Activated T-helper 9 cell treated with anti-CD3 and anti-CD28 coated beads, Interleukin-2, amount 50 U/mL, for 16 hours (primary cell): Measurements from ENCODE around the gene ABCB8.
"Not testable (repeated sequence)": the region's sequence is repeated elsewhere in the genome, so short reads cannot be mapped to it uniquely, and the experiment has no call there.

ENCODE experiments used
- DNase-seq: peaks from one replicate; pipeline ENCODE4 v3.0.0-alpha.2; 2020; ENCODE audit warnings: low read depth

The ABCB8 gene

DNA sequence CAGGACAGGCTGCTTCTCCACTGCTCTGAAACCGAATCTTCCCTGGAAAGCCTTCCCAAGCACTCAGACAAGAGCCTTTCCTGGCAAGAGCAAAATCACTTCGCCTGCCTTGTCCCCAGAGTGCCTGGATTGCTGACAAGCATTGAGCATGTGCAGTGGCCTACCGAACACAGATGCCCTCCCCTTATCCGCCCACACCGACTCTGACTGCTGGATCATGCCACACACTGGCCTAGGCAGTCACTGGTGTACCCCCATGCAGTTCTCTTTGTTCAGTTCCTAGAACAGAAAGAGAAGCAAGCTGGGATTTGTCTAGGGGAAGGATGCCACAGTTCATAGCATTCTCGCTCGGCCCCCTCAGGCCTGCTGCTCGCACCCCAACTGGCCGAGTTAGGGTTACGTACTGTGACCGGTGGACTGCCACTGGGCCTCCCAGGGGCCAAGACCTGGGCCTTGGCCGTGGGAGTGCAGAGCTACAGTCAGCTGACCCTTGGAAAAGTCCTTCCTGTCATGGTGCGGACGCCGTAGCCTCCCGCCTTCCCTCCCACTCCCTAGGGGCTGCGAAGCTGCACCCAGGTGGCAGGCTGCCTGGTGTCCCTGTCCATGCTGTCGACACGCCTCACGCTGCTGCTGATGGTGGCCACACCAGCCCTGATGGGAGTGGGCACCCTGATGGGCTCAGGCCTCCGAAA is 6.9 kb downstream of the ABCB8 start:
- DNase-seq: no peak

DNA sequence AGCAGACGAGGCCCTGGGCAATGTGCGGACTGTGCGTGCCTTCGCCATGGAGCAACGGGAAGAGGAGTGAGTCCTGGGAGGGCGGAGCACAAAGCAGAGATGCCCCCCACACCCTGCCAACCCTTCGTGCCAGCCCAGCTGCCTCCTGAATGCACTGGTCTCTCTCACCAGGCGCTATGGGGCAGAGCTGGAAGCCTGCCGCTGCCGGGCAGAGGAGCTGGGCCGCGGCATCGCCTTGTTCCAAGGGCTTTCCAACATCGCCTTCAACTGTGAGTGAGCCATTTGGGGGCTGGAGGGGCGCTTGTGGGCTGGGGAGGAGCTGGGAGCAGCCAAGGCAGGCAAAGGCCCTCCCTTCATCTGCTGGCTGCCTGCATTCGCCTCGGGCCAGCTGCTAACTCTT is 7.7 kb downstream of the ABCB8 start:
- DNase-seq: no peak

DNA sequence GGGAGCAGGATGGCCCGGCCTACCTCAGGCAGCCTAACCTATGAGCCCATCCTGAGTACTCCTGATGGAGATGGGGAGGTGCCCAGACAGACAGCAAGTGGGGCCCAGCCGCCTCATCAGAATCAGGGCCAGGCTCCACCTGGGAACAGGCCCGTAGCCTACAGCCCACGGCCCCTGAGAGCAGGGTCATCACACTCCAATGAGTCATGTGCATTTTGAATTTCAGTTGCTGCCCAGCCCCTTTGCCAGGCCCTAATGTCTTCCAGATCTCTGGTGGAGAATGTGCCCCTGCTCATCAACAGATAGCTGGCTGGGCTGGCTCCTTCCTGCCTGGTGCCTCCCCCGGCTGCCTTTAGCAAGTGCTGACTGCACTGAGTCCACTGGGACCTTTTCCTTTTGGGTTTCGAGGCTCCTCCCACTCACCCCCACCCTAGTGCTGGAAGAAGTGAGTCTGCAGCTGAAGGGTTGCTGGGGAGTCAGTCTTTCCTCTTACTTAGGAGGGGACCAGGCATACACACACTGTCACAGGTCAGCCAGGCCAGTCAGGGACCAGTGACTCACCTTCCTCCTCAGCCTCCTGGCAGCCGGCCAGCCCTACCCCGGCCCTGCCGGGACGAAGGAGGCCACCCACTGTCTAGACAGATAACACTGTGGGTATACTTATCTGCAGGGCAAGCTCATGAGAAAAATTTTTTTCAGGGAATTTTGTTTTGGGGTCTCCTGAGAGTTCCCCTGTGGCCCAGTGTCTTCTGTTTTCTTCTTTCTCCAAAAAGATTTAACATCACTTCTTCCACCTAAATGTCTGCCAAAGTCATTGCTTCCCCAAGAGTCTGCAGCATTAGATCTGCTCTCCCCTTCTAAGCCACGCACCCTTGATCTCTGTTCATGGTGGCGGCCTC is 10.9 kb downstream of the ABCB8 start:
- DNase-seq: peak; percentile 52

DNA sequence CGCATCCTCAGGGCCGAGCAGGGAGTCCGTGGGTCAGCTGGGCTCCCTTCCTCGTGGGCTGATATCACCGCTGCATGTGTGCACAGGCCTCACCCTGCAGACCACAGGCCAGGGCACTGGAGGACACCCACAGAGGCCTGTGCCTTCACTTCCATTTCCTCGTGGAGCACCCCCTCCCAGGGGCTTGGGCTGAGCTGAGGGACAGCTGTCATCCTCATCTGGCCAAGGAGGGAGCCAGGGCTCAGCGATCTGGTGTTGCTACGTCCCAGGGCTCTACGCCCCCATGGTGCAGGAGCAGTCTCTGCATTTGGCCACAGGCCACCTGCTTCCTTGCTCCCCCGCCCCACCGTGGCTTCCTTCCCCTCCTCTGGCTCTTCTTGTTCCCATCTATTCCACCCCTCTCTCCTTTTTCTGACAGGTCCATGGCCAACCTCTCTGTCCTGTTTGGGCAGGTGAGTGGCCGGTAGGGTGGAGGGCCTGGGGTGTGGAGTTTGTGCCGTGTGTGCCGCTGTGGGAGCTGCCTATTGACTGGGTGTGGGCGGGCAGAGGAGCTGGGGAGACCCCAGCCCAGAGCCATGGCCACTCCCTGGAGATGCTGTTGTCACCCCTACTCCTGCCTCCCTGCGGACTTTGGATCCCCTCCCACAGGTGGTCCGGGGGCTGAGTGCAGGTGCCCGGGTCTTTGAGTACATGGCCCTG is 11.7 kb downstream of the ABCB8 start:
- no peak for DNase-seq

DNA sequence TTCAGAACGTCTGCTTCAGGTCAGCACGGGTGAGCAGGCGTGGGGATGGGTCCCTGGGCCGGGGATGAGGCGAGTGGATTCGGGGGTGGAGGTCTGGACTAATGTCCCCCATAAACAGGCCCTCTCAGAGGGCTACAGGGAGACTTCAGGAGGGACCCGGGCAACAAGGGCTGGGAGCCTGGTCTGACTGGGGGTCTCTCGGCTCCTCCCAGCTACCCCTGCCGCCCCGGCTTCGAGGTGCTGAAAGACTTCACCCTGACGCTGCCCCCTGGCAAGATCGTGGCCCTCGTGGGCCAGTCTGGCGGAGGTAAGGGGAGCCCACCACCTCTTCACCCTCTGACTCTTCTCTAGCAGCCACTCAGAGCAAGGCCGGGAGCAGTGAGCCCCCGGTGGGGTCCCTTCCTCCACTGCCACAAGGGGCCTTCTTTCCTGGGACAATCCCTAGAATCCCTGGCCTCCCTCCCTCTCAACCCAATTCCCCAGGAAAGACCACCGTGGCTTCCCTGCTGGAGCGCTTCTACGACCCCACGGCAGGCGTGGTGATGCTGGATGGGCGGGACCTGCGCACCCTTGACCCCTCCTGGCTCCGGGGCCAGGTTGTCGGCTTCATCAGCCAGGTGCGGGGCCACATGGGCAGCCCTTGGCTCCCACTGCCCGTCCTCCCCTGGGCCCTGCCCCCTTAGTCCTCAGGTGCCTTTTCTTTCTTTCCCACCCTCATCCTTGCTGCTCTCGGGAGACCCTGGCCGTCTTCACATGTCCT is 12.5 kb downstream of the ABCB8 start:
- no peak for DNase-seq

DNA sequence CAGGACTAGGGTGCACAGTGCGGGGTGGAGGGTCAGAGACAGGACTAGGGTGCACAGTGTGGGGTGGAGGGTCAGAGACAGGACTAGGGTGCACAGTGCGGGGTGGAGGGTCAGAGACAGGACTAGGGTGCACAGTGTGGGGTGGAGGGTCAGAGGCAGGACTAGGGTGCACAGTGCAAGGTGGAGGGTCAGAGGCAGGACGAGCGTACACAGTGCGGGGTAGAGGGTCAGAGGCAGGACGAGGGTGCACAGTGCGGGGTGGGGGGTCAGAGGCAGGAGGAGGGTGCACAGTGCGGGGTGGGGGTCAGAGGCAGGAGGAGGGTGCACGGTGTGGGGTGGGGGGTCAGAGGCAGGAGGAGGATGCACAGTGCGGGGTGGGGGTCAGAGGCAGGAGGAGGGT is 15.2 kb downstream of the ABCB8 start:
- DNase-seq: not testable (repeated sequence)

DNA sequence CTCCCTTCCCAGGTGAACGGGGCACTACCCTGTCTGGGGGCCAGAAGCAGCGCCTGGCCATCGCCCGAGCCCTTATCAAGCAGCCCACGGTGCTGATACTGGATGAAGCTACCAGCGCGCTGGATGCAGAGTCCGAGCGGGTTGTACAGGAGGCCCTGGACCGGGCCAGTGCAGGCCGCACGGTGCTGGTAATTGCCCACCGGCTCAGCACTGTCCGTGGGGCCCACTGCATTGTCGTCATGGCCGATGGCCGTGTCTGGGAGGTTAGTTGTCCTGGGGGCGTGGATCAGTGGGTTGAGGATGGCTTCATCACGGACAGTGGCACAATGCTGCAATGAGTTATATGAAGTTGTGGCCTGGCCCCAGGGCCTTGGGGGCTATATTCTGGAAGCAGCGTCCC is 15.7 kb downstream of the ABCB8 start:
- no peak for DNase-seq

DNA sequence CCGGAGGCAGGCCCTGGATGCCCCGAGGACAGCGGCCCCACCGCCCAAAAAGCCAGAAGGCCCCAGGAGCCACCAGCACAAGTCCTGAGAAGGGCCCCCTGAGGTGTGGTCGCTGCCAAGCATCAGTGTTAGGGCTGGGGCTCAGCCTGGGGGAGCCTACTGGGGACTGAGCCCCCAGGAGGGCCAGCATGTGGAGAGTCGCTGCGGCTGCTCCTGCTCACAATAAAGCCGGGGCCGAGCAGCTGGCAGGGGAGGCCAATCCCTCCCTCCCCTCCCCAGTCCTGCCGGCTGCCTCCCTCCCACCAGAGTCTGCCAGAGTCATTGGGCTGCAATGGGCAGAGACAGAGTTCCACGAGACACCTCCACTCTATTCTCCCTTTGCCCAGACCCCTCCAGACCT is 17.0 kb downstream of the ABCB8 start:
- no peak for DNase-seq

DNA sequence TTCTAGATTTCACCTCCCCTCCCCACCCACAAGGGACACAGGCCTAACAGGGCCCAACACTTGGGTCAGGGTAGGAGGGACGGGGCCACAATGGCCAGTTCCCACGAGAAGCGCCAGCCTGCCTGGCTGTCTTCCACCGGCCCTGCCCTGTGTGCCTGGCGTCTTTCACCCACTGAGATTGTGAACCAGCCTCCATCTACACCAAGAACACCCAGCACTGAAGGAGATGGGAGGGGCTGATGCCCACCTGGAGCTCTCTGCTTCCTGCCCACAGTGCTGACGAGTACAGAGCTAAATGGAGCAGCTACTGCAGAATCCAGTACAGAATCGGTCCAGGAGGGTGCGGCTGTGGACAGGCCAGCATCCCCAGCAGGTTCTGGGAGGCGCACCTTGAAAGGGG is 17.7 kb downstream of the ABCB8 start:
- no peak for DNase-seq

DNA sequence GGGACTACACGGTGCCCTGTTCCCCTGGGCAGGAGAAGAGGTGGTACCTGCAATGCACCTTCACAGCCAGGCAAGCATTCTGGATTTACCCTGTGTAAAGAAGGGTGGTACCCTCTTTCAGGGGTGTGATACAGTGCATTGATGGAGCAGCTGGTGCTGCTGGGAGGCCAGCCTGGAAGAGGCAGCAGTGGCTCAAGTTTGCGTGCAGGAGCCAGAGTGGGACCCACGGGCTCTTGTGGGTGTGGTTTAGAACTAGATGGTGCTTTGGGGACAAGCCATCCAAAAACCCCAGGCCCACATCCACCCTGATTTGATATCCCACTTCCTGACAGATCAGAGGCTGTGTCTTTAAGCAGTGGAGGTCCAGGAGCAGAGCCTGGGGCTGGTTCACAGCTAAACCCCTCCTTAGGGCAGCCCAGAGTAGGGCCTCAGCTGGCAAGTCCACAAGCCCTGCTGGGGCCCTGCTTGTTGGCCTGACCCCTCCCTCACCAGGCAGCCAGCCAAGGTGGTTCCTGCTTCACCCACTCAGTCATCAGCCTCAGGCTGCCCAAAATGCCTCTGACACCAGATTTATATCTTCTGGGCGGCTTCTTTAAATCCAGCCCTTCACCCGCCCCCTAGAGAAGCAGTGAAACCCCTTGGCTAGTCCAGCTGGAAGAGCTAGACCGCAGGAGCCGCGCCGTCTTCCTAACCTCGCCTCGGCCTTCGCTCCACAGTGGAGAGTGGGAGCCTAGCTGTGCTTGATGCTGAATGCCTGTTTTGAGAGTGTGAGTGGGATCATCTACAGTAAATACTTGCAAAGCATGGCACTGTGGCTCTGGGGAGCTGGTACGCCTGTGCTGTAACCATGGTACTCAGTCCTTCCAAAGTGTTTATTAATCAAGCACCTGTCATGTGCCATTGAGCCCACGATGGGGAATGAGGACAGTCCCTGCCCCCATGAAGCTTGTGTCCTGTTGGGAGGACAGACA is 18.6 kb downstream of the ABCB8 start:
- no peak for DNase-seq

DNA sequence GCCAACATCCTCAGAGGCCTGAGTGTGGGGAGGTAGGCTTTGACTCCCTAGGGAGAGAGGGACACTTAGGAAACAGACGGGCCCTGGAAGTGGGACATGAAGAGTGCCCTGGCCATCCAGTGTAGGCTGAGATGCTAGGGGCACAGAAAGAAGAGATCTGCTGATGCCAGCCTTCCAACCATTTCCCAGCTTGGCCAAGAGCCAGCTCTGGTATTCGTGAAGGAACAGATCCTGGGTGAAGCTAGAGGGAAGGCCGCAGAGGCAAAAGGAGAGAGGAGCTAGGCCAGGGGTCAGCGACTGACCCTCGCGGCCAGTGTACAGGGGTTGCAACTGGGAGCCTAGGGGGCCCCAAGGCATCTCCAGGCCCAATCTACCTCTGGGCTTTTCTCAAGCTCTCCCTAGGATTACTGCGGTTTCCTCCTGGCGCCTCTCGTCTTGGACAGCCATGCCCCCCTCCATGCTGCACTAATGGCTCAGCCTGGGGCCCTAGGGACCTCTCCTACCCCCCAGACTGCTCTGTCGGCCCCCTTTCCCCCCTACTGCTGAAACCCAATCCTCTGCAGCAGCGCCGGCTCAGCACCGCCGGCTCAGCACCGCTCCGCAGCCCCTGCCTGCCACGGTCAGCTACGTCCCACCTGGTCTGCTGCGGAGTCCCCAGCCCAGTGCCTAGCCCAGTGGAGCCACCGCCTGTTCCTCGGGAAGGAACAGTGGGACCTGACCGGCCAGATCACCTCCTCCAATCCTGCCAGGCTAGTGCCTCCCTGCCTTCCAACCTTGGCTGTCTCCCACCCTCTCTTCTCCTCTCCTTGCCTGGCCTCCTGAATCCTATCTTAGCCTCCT is 19.9 kb downstream of the ABCB8 start, which contains the start of gene ASIC3:
Gene ASIC3 (plus strand): TSS at position 556 of the 840 bp plus-strand sequence. CDS start 355 bp downstream, outside the sequence.
- DNase-seq: no peak

DNA sequence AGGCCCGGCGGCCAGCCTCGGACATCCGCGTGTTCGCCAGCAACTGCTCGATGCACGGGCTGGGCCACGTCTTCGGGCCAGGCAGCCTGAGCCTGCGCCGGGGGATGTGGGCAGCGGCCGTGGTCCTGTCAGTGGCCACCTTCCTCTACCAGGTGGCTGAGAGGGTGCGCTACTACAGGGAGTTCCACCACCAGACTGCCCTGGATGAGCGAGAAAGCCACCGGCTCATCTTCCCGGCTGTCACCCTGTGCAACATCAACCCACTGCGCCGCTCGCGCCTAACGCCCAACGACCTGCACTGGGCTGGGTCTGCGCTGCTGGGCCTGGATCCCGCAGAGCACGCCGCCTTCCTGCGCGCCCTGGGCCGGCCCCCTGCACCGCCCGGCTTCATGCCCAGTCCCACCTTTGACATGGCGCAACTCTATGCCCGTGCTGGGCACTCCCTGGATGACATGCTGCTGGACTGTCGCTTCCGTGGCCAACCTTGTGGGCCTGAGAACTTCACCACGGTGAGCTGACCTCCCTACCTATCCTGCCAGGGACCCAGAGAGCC is 20.7 kb downstream of the ABCB8 start:
- no peak for DNase-seq

DNA sequence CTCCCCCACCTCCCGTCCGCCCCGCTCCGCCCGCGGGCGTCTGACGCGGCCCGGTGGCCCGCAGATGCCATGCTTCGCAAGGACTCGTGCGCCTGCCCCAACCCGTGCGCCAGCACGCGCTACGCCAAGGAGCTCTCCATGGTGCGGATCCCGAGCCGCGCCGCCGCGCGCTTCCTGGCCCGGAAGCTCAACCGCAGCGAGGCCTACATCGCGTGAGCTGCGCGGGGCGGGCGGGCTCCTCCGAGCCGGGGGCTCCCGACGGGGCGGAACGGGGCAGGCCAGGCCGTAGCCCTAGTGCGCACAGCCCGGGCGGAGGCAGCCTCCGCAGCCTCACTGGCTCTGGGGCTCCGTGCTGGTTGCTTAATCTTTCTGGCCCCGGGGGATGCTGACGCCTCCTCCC is 22.9 kb downstream of the ABCB8 start:
- DNase-seq: peak; percentile 30

DNA sequence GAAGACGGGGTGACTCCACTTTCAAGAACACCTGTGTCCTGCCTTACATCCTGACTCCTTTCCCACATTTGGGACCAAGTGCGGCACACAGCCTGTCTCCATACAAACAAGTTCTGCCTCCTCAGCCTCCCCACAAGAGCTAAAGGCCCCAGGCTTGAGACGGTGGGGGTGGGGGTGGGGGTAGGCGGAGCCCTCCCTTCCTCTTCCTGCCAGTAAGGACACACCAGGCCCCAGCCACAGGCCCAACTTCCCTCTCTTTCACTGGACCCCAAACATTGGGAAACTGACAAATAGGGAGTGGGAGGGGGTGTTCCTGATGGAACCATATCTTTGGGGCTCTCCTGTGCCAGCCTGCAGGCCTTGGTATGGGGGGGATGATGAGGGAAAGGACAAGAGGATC is 24.8 kb downstream of the ABCB8 start:
- no peak for DNase-seq

DNA sequence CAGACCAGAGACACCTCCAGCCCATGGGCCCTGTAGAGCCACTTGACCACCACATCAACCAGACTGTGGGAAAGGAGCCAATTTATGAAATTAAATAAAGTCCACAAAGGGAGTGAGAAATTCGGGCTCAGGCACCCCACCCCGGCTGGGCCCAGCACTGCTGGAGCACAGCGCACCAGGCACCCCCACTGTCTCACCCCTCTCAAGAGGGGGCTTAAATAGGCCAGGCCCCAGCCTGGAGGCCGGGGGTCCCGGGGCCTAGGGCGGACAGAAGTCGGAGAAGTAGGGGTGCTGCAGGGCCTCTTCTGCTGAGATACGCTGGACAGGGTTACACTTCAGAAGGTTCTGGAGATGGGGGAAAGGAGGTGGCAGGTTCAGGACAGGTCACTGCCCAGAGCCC is 25.5 kb downstream of the ABCB8 start:
- DNase-seq: no peak

DNA sequence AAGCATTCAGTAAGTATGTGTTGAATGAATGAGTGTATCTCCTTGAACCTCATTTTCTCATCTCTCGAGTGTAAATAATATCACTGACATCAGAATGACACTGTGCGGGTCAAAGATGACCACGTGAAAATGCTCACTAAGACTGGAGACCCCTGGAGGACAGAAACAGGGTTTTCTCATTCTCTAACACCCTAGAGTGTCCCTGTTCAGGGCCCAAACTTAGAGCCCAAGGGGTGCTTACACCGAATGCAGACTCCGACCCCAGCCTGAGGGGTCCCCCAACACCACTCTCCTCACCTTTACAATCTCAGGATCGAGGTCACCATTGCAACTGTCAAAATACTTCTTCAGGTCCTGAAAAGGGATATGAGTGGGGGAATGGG is 28.0 kb downstream of the ABCB8 start:
- no peak for DNase-seq

DNA sequence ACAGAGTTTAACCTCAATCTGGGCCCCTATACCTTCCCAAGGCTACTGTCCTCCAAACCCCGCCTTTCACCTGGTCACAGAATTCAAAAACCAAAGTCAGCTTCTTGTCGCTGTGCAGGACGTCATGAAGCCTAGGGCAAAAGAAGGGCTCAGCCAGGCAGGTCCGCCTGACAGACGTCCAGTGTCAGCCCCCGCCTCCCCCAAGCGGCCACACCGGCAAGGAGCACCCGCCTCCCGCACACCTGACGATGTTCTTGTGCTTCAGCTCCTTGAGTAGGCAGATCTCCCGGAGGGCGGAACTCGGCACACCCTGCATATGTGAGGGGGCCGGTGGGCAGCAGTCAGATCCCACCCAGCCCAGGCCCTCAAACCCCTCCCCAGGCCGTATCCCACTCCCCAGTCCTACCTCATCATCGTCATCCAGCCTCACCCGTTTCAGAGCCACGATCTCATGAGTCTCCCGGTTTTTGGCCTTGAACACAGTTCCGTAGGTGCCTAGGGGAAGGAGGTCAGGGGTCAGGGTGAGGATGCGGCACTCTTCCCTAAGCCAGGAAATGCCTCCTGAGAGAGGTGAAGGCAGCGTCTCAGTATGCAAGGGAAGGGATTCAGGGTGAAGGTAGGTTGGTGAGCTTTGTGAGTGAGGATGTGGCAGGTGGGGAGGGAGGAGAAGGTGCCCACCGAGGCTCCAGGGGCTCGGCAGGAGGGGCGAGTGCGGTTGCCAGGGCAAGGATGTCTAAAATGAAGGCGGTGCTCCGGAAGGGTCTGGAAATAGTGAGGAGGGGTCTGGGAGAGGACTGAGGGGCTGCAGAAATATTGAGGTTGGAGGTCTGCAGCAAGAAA is 28.6 kb downstream of the ABCB8 start:
- no peak for DNase-seq

DNA sequence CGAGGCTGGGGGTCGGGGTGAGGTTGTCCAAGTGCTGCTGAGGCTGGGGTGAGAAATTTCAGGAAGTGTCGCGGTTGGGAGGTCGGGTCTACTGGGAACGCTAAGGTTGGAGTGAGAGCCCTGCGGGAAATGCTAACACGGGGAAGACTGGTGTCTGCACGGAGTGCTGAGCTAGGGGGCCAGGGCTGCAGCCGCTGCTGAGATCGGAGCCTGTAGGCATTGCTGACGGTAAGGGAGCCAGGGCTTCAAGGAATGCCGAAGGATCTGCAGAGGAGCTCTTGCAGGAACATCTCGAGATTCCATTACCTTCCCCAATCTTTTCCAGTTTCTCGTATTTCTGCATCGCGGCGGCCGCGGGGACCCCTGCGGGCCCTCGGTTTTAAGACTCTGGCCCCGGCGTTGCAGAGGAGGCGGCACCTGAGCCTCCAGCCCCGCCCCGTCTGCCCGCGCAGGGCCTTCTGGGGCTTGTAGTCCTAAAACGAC is 29.3 kb downstream of the ABCB8 start, which contains the start of gene CDK5:
Gene CDK5 (minus strand): TSS at position 392 of the 483 bp plus-strand sequence. CDS start 49 bp downstream, at position 343.
- DNase-seq: no peak
